ENCODE data around the gene LRRC10.

LRRC10 gene

DNA sequence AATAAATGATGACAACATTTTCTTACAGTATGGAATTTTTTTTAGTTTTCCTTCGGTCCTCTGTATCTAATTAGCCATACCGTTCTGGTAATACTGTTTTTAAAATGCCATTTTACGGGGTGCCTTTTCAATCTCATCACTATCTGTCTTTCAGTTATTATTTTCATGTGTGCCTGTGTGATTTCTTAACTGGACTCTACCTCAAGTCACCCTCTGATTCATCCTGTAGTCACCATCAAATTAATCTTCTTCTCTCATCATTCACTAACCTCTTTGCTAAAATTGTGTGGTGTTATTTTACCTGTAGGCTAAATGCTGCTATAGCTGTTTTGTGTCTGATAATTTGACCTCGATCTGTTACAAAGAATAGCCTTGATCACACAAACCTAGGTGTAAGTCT, 41.5 kb downstream of the LRRC10 start:
- no peak for DNase-seq (ENCODE audit: low read depth)

GRCh38 chr12:69566603-69567002, 44.1 kb downstream of the LRRC10 start:
- DNase-seq (ENCODE audit: low read depth) = no peak

DNA sequence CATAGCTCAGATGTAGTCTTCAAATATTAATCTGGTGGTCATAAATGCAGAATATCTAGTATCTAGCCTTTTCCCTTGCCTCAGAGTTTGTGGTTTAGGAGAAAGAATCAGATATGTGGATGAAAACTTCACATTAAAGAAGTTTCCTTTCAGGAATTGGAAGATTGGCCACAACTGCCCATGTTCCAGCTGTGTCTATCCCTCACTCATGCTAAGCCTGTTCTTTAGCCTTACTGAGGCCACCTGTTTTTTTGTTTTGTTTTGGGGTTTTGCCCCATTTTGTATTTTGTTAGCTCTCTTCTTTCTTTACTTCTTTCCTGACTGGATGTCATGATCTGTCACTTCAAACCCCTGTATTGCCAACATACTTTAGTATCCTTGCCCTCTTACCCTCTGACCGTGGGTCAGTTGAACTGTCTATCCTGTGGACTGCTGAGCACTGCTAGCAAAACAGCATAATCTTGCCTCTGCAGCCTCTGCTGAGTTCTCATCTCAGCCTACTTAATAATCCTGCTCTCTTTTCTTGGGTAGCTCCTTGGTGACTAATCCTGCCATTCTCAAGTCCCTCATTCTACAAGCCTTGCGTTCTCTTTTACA, 47.4 kb downstream of the LRRC10 start:
- no peak for DNase-seq (ENCODE audit: low read depth)
